GM10847 (cell line): ENCODE results near the gene KRT16.

Source experiments
- POLR2A ChIP-seq: IDR thresholded peaks from 2 replicates; pipeline ENCODE4 v1.6.1; 2011; ENCODE audit not compliant: insufficient read length; ENCODE audit errors: extremely low read depth

The KRT16 gene

DNA sequence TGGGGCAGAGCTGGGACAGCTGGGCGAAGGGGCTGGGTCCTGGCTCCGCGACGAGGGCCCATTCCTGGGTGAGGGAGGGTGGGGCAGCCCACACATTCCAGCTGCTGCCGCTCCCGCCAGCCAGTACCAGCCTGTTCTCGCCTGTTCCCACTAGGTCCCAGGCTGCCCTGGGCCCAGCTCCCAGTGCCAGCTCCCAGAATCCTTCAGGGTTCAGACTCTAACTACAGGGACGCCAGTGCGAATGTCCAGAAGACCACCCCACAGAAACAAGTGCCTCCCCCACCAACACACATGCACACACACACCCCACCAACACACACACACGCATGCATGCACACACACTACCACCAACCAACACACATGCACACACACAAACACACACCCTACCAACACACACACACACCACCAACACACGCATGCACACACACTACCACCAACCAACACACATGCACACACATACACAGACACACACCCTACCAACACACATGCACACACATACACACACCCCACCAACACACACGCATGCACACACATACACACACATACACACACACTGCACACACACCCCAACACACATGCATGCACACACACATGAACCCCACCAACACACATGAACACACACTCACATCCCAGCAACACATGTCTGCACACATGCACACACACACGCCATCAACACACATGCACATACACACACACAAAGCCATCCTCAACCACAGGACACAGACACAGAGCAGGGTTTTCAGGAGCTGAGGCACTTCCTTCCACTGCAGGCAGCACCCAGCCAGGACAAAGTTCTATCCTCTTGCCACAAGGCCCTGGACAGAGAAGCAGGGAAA lies 39.3 kb upstream of the KRT16 start:
- no peak for TF ChIP-seq POLR2A

DNA sequence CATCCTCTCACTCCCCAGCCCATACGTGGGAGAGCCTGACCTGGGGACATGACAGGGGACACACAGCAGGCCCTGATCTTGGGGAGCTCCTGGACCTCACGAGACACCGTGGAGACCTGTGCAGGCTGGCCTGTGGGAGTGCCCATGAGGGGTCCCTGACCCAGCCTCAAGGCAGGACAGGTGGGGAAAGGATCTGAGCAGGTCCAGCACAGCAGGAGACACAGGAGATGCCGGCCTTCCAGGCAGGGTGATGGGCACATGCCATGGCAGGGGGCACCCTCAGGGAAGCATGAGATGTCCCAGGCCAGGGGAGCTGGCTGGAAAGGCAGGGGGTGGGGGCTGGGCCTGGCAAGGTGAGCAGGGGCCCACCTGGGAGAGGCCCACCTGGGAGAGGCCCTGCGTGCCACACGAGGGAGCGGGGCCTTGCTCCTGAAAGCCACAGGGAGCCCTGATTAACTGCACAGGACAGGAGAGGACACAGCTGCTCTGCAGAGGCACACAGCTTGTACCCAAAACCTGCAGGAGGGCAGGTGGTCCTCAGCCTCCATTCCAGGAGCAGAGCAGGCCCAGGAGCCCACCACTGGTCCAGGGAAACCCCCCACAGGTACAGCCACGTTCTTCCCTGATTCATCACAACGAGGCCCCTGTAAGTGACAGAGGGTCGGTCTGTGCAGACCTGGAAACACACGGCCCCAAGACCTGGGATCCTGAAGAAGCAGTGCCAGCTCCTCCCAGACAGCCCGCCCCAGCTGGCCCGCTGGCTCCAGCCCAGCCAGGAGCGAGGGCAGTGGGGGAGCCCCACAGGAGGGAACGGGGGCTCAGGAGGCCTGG lies 38.4 kb upstream of the KRT16 start:
- TF ChIP-seq POLR2A = no peak

DNA sequence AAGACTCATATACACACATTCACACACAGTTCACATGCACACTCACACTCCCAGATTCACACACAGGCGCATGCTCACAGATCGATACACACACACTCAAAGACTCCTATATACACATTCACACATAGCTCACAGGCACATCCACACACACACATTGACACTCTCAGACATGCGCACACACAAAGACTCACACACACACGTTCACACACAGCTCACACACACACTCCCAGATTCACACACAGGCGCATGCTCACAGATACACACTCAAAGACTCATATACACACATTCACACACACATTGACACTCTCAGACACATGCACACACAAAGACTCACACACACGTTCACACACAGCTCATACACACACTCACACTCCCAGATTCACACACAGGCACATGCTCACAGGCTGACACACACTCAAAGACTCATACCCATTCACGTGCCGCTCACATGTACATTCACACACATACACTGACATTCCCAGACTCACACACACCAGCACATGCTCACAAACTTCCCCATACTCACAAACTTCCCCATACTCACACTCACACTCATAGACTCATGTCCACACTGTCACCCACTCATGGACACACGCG lies 37.5 kb upstream of the KRT16 start:
- TF ChIP-seq POLR2A = no peak

DNA sequence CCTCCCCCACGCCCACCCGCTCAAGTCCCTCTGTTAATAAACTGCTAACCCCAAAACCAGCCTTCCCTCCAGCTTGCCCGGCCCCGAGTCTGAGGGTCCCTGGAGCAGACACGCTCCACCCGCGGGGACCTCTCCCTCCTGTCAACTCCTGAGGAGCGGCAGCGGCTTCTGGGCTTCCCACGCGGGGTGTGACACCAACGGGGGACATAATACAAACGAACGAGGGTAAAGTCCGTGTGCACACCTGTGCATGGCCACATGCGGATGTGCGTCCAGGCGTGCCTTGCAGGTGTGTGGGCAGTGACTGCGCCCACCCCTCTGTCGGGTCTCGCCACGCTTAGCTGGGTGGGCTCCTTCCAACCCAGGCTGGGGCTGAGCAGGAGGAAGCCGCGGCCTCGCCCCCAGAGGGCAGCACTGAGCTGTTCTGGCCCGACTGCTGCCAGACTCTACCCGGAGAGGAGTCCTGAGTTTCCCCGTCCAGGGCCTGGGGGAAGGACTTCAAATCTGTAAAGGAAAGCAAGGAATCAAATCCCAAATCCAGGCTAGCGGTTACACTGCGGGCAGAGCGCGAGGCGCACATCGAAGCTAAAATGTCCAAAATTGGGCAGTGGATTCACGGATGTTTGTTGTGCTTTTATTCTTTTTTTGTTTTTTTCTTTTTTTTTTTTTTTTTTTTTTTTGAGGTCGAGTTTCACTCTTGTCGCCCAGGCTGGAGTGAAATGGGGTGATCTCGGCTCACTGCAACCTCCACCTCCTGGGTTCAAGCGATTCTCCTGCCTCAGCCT lies 36.0 kb upstream of the KRT16 start:
- TF ChIP-seq POLR2A = no peak

DNA sequence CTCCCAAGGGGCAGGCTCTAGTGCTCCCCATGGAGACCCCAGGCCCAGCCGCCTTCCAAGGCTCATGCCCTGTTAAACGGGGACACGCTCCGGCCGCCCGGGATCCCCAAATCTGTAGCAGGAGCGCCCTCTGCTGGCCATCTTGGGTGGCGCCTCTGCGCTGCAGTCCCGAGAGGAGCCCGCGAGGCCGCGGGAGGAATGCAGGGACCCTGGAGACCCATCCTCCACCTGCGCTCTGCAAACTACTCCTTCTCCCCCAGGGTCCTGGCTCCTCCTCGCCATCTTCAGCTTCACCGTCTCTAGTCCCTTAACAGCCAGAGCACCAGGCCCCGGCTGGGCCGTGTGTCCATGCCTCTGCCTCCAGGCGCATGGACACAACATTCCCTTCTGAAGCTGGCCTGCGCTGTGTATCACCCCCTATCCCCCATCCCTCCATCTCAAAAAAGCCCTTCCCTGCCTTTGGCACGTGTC lies 35.4 kb upstream of the KRT16 start:
- TF ChIP-seq POLR2A = no peak

DNA sequence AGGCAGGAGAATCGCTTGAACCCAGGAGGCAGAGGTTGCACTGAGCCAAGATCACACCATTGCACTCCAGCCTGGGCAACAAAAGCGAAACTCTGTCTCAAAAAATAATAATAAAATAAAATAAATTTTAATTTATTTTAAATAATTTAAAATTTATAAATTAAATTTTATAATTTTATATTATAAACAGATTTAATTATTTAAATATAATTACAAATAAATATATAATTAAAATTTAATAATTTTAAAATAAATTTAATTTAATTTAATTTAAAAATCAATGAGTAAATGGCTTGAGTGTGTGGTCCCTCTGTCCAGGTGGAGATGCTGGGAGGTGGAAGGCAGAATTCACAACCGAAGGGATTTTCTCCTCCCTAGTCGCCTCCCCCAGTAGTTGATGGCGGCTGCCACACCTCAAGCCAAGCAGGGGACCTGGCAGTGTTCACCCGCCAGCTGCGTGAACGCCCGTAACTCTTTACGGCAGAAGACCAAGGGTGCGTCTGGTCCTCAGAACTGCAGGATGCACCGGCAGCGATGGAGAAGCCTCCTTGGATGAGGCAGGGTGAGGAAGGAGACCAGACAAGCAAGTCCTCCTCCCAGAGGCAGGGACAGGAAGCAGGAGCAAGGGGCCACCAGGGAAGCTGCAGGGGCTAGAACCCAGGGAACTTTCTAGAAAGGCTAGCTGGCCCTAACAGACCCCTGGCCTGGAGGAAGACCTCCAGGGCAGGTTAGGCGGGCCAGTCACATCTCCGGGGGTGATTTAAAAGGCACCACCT lies 34.7 kb upstream of the KRT16 start:
- no peak for TF ChIP-seq POLR2A

DNA sequence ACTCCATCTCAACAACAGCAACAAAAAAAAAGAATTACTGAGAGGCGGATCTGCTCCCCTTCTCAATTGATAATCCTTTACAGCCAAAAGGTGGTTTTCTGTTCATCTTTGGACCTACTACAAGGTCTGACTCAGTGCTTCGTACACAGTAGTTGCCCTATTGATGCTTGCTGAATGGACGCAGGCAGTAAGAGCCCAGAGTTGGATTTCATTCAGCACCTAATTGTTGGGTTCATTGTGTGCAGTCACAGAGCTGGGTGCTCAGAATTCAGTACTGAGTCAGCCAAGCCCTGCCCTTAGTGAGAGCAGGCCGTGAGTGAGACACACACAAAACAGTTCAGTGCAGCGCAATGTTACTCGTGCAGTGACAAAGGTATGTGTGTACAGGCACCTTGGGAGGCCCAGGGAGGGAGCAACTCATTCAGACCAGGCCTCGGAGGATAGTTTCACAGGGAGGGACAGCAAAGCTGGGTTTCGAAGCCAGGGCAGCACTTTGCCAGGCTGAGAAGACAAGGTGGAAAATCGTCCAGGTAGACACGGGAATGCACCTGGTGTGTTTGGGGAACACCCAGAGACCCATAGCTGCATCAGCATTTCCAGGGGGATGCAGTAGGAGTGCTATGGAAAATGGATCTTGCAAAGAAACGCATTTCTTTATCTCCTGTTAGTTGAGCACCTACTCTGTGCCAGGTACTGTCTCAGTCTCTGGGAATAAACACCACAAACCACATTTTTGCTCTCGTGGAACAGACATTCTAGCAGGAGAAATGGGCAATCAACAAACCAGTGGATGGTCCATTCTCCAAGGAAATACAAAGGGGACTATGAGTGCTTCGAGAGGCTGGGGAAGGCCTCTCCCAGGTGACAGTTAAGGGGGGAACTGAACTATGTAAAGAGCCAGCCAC lies 29.9 kb upstream of the KRT16 start:
- no peak for TF ChIP-seq POLR2A

DNA sequence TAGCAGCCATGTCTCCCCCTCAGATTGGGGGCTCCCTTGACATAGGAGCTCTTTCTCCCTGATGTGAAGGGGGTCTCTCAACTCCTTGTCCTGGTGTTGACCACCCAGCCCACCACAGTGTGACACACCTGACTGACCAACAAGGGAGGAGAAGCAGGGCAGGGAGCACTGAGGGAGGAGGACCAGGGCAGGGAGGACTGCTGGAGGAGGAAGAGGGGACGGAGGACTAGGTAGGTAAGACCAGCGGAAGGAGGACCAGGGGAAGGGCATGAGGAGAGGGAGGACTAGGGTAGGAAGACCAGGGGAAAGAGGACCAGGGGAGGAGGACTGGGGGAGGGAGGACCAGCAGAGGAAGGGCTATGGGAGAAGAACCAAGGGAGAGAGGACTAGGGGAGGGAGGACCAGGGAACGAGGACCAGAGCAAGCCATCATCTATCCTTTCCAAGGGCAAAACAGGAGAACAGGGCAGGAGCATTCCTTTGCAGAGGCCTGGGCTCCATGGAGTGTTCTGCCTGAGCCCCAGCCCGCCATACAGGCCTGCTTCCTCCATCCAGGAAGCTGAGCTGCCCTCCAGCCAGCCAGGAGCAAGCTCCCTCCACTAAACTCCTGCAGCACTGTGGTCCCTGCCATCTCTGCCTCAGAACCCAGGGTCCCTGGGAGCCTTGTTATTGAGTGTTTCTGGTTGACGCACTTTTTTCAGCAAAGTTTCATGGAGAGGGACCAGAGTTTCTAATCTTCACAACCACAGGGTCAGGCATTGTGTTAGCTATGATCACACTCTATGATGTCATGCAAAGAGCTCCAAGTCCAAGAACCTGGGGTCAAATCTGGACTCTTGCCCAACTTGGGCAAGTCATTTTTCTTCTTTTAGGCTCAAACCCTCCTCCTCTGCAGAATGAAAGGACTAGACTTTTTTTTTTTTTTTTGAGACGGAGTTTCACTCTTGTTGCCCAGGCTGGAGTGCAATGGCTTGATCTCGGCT lies 27.2 kb upstream of the KRT16 start:
- TF ChIP-seq POLR2A = no peak

DNA sequence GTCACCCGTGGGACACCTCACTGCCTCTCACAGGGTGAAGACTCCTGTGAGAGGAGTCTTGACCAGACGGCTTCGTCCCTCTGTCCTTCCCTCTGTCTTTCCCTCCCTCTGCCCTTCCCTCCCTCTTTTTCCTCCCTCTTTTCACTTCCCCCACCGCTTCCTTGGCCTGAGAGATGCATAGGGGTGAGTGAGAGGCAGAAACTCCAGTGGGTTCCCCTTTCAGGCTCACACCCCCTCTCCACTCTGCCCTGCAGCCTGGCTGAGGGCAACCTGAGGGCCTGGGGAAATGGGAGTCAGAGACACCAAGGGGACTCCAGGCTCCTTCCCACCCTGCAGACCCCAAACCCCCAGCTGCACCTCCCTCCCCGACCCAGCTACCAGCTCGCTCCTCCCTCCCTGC lies 26.4 kb upstream of the KRT16 start:
- no peak for TF ChIP-seq POLR2A

DNA sequence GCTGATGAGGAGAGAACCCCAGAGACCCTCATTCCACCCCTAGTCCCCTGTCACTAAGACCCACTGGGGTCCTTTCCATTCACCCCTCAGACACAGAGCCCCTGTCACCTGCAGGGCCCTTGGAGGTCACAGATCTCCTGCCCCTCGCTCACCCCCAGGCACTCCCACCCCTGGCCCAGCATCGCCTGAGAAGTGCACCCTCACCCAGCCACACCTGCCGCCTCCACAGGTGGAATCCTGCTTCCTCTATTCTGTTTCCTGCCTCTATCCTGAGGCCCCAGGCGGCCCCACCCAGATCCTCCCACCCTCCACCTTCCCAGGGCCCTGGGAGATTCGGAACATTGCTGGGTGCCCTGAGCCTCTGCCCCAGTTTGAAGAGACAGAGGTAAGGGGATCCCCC lies 25.6 kb upstream of the KRT16 start:
- TF ChIP-seq POLR2A = no peak

DNA sequence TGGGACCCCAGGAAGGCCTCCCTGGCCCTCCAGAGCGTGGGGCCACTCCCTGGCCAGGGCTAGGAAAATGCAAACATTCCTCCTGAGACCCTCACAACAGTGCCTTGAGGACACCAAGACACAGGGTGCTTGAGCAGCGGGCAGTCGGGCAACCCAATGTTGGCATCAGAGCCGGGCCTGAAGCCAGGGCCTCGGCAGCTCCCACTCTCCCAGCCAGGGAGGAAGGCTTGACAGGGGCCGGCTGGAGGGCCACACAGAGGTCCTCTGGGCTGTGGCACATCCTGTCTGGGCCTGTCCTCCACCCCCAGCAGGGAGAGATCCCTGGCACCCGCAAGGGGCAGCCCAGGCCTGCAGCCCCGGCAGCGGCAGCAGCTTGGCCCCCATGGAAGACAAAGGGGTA lies 24.1 kb upstream of the KRT16 start:
- no peak for TF ChIP-seq POLR2A
